BE2C (cell line): ENCODE data around the gene VWA1.
"Not testable (repeated sequence)": the region's sequence is repeated elsewhere in the genome, so short reads cannot be mapped to it uniquely, and the experiment has no call there.

Experiments used
- DNase-seq: peaks from one replicate; pipeline ENCODE4 v3.0.0-alpha.2; 2020
- H3K27me3 ChIP-seq: fragments of 250-450 bp; sonication (Bioruptor Pico); 2 replicates; pipeline ENCODE4 v1.5.1; 2020; ENCODE audit warnings: mild to moderate bottlenecking
- H3K36me3 ChIP-seq: fragments of 250-450 bp; sonication (Bioruptor Pico); 2 replicates; pipeline ENCODE4 v1.5.1; 2020; ENCODE audit warnings: mild to moderate bottlenecking
- H3K4me1 ChIP-seq: fragments of 250-450 bp; sonication (Bioruptor Pico); 2 replicates; pipeline ENCODE4 v1.5.1; 2020
- H3K4me3 ChIP-seq: 2 replicates; pipeline ENCODE4 v1.5.1; 2011; ENCODE audit warnings: low read depth, low read length
- H3K9me3 ChIP-seq: fragments of 250-450 bp; sonication (Bioruptor Pico); 2 replicates; pipeline ENCODE4 v1.5.1; 2020
- TF ChIP-seq, protein P1 (sequence below): IDR thresholded peaks from 2 replicates; pipeline ENCODE4 v1.5.1; 2012; ENCODE audit warnings: mild to moderate bottlenecking, low read depth, low read length

The VWA1 gene

DNA sequence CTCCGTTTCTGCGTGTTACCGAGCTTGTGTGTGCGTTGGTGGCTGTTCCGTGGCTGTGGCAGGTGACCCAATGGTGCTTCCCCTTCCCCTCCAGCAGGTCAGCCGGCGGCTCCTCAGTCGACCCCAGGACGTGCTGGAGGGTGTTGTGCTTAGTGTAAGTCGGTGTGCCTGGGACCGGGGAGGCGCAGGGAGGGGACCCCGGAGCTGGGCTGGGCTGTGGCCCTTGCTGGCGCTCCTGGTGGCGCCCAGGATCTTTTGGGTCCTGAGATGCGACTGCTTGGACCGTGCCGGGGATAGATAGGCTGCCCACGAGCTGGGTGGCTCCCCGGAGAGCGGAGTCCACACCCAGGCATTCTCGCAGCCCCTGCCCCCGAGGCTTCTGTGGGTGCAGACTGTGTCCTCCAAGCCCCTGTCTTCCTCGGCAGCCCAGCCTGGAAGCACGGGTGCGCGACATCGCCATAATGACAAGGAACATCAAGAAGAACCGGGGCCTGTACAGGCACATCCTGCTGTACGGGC lies 19.9 kb downstream of the VWA1 start:
- Histone ChIP-seq H3K9me3 (no peaks in the 10 kb centered on the region), H3K27me3 (no peaks in the 10 kb centered on the region), H3K4me3 (no peak overlapping the region), H3K36me3 (no peaks in the 10 kb centered on the region), H3K4me1 (no peaks in the 10 kb centered on the region)
- TF ChIP-seq, protein P1, sequence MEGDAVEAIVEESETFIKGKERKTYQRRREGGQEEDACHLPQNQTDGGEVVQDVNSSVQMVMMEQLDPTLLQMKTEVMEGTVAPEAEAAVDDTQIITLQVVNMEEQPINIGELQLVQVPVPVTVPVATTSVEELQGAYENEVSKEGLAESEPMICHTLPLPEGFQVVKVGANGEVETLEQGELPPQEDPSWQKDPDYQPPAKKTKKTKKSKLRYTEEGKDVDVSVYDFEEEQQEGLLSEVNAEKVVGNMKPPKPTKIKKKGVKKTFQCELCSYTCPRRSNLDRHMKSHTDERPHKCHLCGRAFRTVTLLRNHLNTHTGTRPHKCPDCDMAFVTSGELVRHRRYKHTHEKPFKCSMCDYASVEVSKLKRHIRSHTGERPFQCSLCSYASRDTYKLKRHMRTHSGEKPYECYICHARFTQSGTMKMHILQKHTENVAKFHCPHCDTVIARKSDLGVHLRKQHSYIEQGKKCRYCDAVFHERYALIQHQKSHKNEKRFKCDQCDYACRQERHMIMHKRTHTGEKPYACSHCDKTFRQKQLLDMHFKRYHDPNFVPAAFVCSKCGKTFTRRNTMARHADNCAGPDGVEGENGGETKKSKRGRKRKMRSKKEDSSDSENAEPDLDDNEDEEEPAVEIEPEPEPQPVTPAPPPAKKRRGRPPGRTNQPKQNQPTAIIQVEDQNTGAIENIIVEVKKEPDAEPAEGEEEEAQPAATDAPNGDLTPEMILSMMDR, result no peak
- DNase-seq, result no peak

DNA sequence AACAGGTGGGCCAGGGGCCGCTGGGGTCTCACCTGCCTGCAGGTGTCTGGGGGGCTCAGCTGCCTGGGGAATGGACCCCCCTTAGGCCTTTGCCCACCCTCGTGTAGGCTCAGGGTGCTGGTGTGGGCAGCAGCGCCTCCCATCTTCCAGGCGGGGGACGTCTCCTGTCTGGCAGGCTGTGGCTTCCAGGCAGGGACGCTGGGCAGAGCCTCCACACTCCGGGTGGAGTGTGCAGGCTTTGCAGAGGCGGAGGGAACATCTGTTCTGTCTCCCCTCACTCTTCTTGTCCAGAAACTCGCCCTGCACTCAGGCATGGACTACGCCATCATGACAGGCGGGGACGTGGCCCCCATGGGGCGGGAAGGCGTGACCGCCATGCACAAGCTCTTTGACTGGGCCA lies 20.4 kb downstream of the VWA1 start:
- not testable (repeated sequence) for H3K36me3 ChIP-seq, DNase-seq, H3K4me3 ChIP-seq, H3K9me3 ChIP-seq, H3K27me3 ChIP-seq, H3K4me1 ChIP-seq

DNA sequence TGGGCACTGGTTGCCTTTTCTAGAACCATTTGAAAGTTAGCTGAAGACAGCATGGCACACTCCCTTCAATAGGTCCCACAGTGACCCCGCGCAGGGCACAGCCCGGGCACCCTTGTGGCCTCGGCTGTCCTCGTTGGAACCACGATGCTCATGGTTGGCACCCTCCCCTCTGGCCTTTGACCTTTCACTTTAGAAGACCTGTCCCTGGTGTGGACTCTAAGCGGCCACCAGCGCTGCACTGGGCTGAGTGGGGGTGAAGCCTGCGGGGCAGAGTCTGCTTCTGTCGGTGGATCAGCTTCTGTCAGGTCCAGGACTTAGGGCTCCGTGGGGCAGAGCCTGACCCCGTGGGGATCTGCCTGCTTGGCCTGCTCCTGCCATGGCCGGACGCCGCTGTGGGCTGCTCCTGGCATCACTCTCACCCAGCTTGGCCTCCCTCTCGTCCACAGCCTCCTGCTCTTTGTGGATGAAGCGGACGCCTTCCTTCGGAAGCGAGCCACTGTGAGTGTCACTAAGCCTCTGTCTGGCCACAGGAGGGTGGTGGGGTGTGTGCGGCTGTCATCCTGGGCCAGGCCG lies 21.3 kb downstream of the VWA1 start:
- not testable (repeated sequence) for H3K4me1 ChIP-seq, H3K9me3 ChIP-seq, DNase-seq, H3K36me3 ChIP-seq, H3K27me3 ChIP-seq, H3K4me3 ChIP-seq

DNA sequence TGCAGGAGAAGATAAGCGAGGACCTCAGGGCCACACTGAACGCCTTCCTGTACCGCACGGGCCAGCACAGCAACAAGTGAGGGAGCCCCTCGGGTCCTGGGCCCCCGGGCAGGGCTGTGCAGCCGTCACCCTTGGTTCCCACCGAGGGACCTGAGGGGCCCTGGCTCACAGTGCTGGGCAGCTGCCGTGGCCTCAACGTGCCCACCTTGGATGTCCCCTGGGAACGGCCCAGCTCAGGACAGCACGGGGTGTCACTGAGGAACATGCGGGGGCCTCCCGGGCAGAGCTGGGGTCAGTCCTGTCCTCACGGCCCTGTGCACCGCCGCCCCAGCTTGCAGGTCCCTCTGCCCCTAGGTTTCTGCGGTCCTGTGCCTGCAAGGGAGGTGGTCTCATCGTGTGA lies 23.7 kb downstream of the VWA1 start:
- not testable (repeated sequence) for H3K36me3 ChIP-seq, H3K4me1 ChIP-seq, DNase-seq, H3K27me3 ChIP-seq, H3K9me3 ChIP-seq, H3K4me3 ChIP-seq

DNA sequence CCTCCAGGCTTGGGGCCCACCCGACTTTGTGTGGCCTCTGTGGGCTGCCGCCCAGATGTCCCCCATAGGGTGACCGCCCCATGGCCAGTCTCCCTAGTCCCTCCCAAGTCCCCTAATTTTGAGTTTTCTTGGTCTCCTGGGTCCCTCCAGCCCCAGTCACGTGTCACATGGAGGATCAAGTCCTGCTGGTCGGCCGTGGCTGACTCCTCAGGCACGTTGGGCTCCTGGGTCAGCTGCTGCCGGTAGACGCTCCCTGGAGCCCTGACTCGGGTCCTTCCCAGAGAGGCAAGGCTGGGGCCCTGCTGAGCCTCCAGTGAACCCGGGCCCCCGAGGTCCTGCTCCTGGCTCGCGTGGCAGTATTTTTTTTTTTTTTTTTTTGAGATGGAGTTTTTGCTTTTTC lies 24.2 kb downstream of the VWA1 start:
- H3K36me3 ChIP-seq, DNase-seq, H3K4me1 ChIP-seq, H3K27me3 ChIP-seq, H3K4me3 ChIP-seq, H3K9me3 ChIP-seq: not testable (repeated sequence)

DNA sequence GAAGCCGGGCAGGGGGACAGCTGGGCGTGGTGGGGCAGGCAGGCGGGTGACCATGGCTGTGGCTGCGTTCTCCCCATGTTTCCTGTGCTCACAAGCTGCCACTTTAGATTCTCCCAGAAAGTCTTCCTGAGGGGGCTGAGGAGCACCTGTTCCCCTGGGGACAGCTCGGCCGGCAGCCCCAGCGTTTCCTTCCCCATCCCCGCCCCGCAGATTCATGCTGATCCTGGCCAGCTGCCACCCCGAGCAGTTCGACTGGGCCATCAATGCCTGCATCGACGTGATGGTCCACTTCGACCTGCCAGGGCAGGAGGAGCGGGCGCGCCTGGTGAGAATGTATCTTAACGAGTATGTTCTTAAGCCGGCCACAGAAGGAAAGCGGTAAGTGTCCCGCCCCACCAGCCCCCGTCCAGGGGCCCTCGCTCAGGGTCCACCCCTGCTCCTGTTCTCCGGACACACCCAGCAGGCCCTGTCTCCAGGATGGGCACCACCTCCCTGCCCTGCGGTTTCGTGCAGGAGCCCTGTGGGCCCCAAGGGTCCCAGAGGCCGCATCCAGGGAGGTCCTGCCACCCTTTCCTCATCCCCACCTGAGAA lies 25.1 kb downstream of the VWA1 start:
- Histone ChIP-seq H3K4me1 (peaks cover 4% of the 10 kb centered on the region), H3K36me3 (no peaks in the 10 kb centered on the region), H3K9me3 (peaks cover 3% of the 10 kb centered on the region; the same call in 1 of the 2 replicates), H3K4me3 (no peak overlapping the region), H3K27me3 (no peaks in the 10 kb centered on the region)
- DNase-seq, result no peak
- TF ChIP-seq, protein P1, result no peak

DNA sequence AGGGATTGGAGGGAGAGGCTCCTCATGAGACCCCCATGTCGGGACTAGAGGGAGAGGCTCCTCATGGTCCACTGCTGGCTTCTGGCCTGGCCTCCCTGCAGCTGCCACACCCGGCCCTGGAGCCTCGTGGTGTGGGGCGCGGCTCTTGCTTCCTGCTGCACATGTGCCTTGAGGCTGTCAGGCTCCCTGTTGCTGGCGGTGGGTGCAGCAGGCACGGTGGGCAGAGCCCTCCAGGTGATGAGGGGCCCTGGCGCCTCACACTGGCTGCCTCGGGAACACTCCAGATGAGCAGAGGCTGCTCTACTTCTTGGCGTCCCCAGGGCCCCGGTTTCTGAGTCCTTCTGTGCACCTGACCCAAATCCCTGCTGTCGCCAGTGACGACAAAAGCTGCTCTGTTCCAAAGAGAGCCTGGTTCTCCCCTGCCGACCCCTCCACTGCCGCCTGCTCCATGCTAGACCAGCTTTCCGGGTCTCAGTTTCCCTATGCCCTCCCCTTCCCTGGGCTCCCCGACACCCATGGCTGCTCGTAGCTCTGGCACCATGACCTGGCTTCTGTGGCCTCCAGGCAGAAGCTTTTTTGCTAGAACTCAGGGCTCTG lies 26.3 kb downstream of the VWA1 start:
- no peaks in the 10 kb centered on the region for H3K27me3 ChIP-seq
- TF ChIP-seq, protein P1, result no peak
- DNase-seq, result no peak
- H3K36me3 ChIP-seq, result no peaks in the 10 kb centered on the region
- peaks cover 3% of the 10 kb centered on the region; the same call in 1 of the 2 replicates for H3K9me3 ChIP-seq
- H3K4me1 ChIP-seq, result peaks cover 4% of the 10 kb centered on the region
- peak overlapping the region; percentile 32 for H3K4me3 ChIP-seq

DNA sequence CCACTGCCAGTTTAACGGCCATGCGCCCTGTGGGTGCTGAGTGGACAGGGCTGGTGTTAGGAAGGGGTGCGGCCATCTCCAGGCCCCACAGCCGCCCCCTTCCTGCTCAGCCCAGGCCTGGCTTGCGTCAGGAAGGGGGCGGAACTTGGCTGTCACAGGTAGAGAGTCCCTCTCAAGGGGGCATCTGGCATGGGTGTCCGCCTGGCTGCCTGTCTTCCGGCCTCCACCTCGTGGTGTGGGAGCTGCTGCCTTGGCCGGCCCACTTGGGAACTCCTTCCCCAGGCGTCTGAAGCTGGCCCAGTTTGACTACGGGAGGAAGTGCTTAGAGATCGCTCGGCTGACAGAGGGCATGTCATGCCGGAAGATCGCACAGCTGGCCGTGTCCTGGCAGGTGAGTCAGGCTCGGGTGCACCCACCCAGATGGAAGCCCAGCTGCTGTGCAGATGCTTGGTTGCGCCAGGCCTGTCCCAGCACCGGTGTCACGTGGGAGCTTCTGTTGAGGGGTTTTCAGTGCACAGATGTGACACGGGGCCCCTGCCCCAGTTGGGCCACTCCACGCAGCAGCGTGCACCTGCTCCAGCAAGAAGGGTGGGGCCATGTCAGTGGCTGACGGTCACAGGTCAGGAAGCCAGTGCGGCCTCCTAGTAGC lies 27.0 kb downstream of the VWA1 start:
- H3K27me3 ChIP-seq, result no peaks in the 10 kb centered on the region
- DNase-seq, result peak; percentile 74
- TF ChIP-seq, protein P1, result no peak
- H3K4me1 ChIP-seq, result peaks cover 4% of the 10 kb centered on the region
- no peaks in the 10 kb centered on the region for H3K36me3 ChIP-seq
- H3K4me3 ChIP-seq, result peak overlapping the region; percentile 32
- peaks cover 3% of the 10 kb centered on the region; the same call in 1 of the 2 replicates for H3K9me3 ChIP-seq
